HG02885 (cell line): Measurements from ENCODE around the gene ACAD8.
A peak's percentile ranks its signal among the peaks of the same experiment; 100 is the strongest.
"Not testable (repeated sequence)": the region's sequence is repeated elsewhere in the genome, so short reads cannot be mapped to it uniquely, and the experiment has no call there.

Experiments used
- ATAC-seq: cut with Tn5 transposase; IDR thresholded peaks from one replicate; pipeline ENCODE4 v1.9.1; 2021; ENCODE audit warnings: mild to moderate bottlenecking; ENCODE audit not compliant: unreplicated experiment, poor library complexity

The ACAD8 gene

GRCh38 chr11:134264966-134265764, 11.8 kb downstream of the ACAD8 start:
- ATAC-seq = no peak

GRCh38 chr11:134266440-134266839, 13.1 kb downstream of the ACAD8 start:
- ATAC-seq = no peak

GRCh38 chr11:134266841-134267251, 13.5 kb downstream of the ACAD8 start:
- ATAC-seq = no peak

- ATAC-seq = no peak
These were observed 14.1 kb downstream of the ACAD8 start for GRCh38 chr11:134267461-134267860.

- no peak for ATAC-seq
These were observed 14.6 kb downstream of the ACAD8 start for GRCh38 chr11:134267966-134268365.

- no peak for ATAC-seq
These were observed 16.9 kb downstream of the ACAD8 start for GRCh38 chr11:134270250-134270714.

GRCh38 chr11:134271978-134272377, 18.6 kb downstream of the ACAD8 start:
- no peak for ATAC-seq

- ATAC-seq = no peak
These were observed 19.3 kb downstream of the ACAD8 start for GRCh38 chr11:134272381-134273316.

- ATAC-seq = no peak
These were observed 19.9 kb downstream of the ACAD8 start for GRCh38 chr11:134273317-134273712.

GRCh38 chr11:134275188-134275533, 21.8 kb downstream of the ACAD8 start:
- ATAC-seq = no peak

GRCh38 chr11:134275534-134276395, 22.4 kb downstream of the ACAD8 start, which contains the start of gene GLB1L3:
GLB1L3 (plus strand) TSS chr11:134276379; CDS start chr11:134276741, 362 bp downstream.
- peak; percentile 82 for ATAC-seq

GRCh38 chr11:134276396-134277182, 23.2 kb downstream of the ACAD8 start:
- ATAC-seq = peak; percentile 15

- ATAC-seq = no peak
These were observed 24.0 kb downstream of the ACAD8 start for GRCh38 chr11:134277183-134278001.

GRCh38 chr11:134278356-134278755, 25.0 kb downstream of the ACAD8 start:
- ATAC-seq = no peak

GRCh38 chr11:134281635-134282034, 28.3 kb downstream of the ACAD8 start:
- ATAC-seq = not testable (repeated sequence)

- ATAC-seq = no peak
These were observed 29.0 kb downstream of the ACAD8 start for GRCh38 chr11:134282121-134283045.

- ATAC-seq = no peak
These were observed 30.3 kb downstream of the ACAD8 start for GRCh38 chr11:134283461-134284230.
